B cell (primary cell): Measurements from ENCODE around the gene OR1M1. TPM values are rescaled to one million over a fixed set of nuclear protein-coding genes. Genes with fewer than 3 reads are reported as not detected.

Experiments
- ATAC-seq: fragments of 200-7000 bp; cut with Tn5 transposase; one replicate; pipeline ENCODE4 v1.10.0; 2021; ENCODE audit warnings: low read depth, mild to moderate bottlenecking, moderate number of reproducible peaks, moderate library complexity
- CTCF ChIA-PET: fragments of 350-600 bp; sonication (Branson Sonifier 250); formaldehyde crosslinking; loops from one replicate; lab custom pipeline; 2021; ENCODE audit warnings: antibody characterized with exemption, inconsistent platforms; lab: Charles Lee
- POLR2A ChIA-PET: fragments of 350-600 bp; sonication (Branson Sonifier 250); formaldehyde crosslinking; loops from one replicate; lab custom pipeline; 2021; ENCODE audit warnings: antibody characterized with exemption; lab: Charles Lee
- DNase-seq: peaks from one replicate; pipeline ENCODE4 v3.0.0; 2013
- H2AFZ ChIP-seq: 2 replicates; pipeline ENCODE4 v1.6.1; 2012; ENCODE audit warnings: mild to moderate bottlenecking, low read depth, low read length; ENCODE audit not compliant: insufficient read depth, poor library complexity, severe bottlenecking
- H3K27ac ChIP-seq, 2 donors: 1 replicate in 1 of 2; 2 replicates in 1 of 2; pipeline ENCODE4 v1.5.1; 2012 to 2013; ENCODE audit warnings: low read length in 2 of 2, mild to moderate bottlenecking in 2 of 2, moderate library complexity in 1 of 2
- H3K27me3 ChIP-seq, 4 experiments: fragments of 200-600 bp in 1 of 4; sonication (generic) in 1 of 4; replicated peaks in 1 of 4; 1 replicate in 2 of 4; 2 replicates in 2 of 4; pipeline versions ENCODE4 v1.6.1 to v1.7.0; 2013 to 2016; ENCODE audit warnings: low read length in 3 of 4, mild to moderate bottlenecking in 2 of 4, mixed read lengths in 1 of 4, moderate library complexity in 1 of 4; ENCODE audit not compliant: insufficient read depth in 4 of 4, control insufficient read depth in 3 of 4; ENCODE audit errors: control extremely low read depth in 1 of 4
- H3K36me3 ChIP-seq, 2 experiments: replicated peaks in 1 of 2; 1 replicate in 1 of 2; 2 replicates in 1 of 2; pipeline versions ENCODE4 v1.6.1 to v1.7.1; 2013; ENCODE audit warnings: low read length in 1 of 2; ENCODE audit not compliant: insufficient read depth in 2 of 2, control insufficient read depth in 1 of 2; ENCODE audit errors: control extremely low read depth in 1 of 2, extremely low read depth in 1 of 2
- H3K4me1 ChIP-seq, 2 donors: fragments of 200-600 bp in 1 of 2; sonication (generic) in 1 of 2; 1 replicate in 1 of 2; 2 replicates in 1 of 2; pipeline versions ENCODE4 v1.5.1 to v1.6.1; 2013 to 2017; ENCODE audit warnings: low read length in 2 of 2; ENCODE audit not compliant: control insufficient read depth in 2 of 2, insufficient read depth in 2 of 2
- H3K4me2 ChIP-seq: replicated peaks from 2 replicates; pipeline ENCODE3; 2012; ENCODE audit warnings: mild to moderate bottlenecking, low read depth, low read length; ENCODE audit not compliant: poor library complexity, severe bottlenecking
- H3K4me3 ChIP-seq, 5 experiments: fragments of 200-600 bp in 1 of 5; sonication (generic) in 1 of 5; 1 replicate in 3 of 5; 2 replicates in 2 of 5; pipeline versions ENCODE4 v1.5.1 to v1.7.0; 2011 to 2016; ENCODE audit warnings: low read length in 4 of 5, mild to moderate bottlenecking in 4 of 5, low read depth in 2 of 5, control low read depth in 1 of 5, moderate library complexity in 1 of 5; ENCODE audit not compliant: insufficient read depth in 1 of 5; ENCODE audit errors: control extremely low read depth in 1 of 5, extremely low read depth in 1 of 5
- H3K79me2 ChIP-seq: fragments of 200-600 bp; sonication (generic); one replicate; pipeline ENCODE4 v1.6.0; 2016; ENCODE audit warnings: low read length; ENCODE audit not compliant: control insufficient read depth, insufficient read depth
- H3K9ac ChIP-seq: fragments of 200-600 bp; sonication (generic); 2 replicates; pipeline ENCODE4 v1.6.1; 2017; ENCODE audit warnings: mild to moderate bottlenecking, low read length, moderate library complexity
- H3K9me3 ChIP-seq, 3 donors: one replicate each; pipeline versions ENCODE4 v1.6.1 to v1.7.1; 2013; ENCODE audit warnings: low read length in 2 of 3; ENCODE audit not compliant: control insufficient read depth in 2 of 3, insufficient read depth in 1 of 3; ENCODE audit errors: control extremely low read depth in 1 of 3
- H4K20me1 ChIP-seq: 2 replicates; pipeline ENCODE4 v1.6.0; 2012; ENCODE audit warnings: mild to moderate bottlenecking, low read length; ENCODE audit not compliant: insufficient read depth, control insufficient read depth, poor library complexity, severe bottlenecking
- H3K27ac Mint-ChIP-seq: one replicate; pipeline ENCODE4 v1.8.0; 2021; ENCODE audit warnings: mixed read lengths
- H3K27me3 Mint-ChIP-seq: one replicate; pipeline ENCODE4 v1.8.0; 2021; ENCODE audit warnings: mixed read lengths
- H3K4me1 Mint-ChIP-seq: one replicate; pipeline ENCODE4 v1.8.0; 2021; ENCODE audit warnings: mixed read lengths
- H3K4me3 Mint-ChIP-seq: one replicate; pipeline ENCODE4 v1.8.0; 2021; ENCODE audit warnings: mixed read lengths
- H3K9me3 Mint-ChIP-seq: one replicate; pipeline ENCODE4 v1.8.0; 2022; ENCODE audit warnings: mixed read lengths; ENCODE audit not compliant: insufficient read depth
- EZH2 ChIP-seq: IDR thresholded peaks from 2 replicates; pipeline ENCODE4 v1.6.1; 2012; ENCODE audit warnings: borderline replicate concordance, low read depth, mild to moderate bottlenecking, moderate library complexity, low read length; ENCODE audit not compliant: insufficient read depth, poor library complexity, severe bottlenecking
- WGBS: methylation state at CpG from one replicate; pipeline ENCODE4 v1.1.5; 2013; ENCODE audit warnings: missing lambda C conversion rate; ENCODE audit not compliant: insufficient coverage; 5-methylcytosine and 5-hydroxymethylcytosine counted together
- intact Hi-C: fragments of 100-400 bp; cut with micrococcal nuclease; formaldehyde crosslinking; loops from one replicate; pipeline ENCODE4 v1.10.0; 2022
- polyA plus RNA-seq: library from polyadenylated mRNA; depleted of rRNA; stranded (reverse); fragments of >200 nt; gene quantifications from 2 replicates; pipeline ENCODE4 v1.2.3, GENCODE V29; 2012
- total RNA-seq, 2 donors: library from RNA; stranded (reverse); fragments of 120-200 nt in 1 of 2; gene quantifications; 1 replicate in 1 of 2; 2 replicates in 1 of 2; pipeline versions ENCODE4 v1.2.3 to v1.2.4, GENCODE V29; 2013 to 2022
- TF ChIP-seq, protein P1 (sequence below): fragments of 200-600 bp; IDR thresholded peaks from one replicate; pipeline ENCODE4 v1.8.0; 2022; ENCODE audit warnings: antibody characterized with exemption, mild to moderate bottlenecking

The OR1M1 gene
- total and polyA plus RNA-seq, 2 donors (not counting 1 experiment from before 2014, with no cell fraction given) = not detected

DNA sequence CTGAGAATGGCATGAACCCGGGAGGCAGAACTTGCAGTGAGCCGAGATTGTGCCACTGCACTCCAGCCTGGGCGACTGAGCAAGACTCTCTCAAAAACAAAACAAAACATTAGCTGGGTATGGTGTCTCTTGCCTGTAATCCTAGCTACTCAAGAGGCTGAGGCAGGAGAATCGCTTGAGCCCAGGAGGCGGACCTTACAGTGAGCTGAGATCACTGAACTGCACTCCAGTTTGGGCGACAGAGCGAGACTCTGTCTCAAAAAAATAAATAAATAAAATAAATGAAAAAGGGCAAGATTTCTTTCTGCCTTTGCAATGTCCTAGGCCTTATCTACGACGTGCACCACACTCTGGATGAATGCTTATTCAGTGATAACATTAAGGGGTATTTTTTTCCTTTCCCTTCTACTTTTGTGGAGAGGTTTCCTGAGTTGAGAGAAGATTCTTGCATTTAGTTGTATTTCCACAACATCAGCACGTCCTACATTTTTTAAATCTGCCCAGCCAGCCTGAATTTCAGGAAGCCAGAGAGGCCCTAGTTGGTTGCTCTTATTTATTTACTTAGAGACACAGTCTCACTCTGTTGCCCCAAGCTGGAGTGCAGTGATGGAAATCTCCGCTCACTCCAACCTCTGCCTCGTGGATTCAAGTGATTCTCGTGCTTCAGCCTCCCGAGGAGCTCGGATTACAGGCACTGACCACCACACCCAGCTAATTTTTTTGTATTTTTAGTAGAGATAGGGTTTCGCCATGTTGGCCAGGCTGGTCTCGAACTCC, 26.1 kb upstream of the OR1M1 start:
- H3K9me3 Mint-ChIP-seq = no peaks in the 10 kb centered on the region
- no peaks in the 10 kb centered on the region for H3K4me1 Mint-ChIP-seq
- H3K79me2 ChIP-seq = no peaks in the 10 kb centered on the region
- CTCF ChIA-PET = no interaction called here
- no peaks in the 10 kb centered on the region for H3K4me1 ChIP-seq
- WGBS = 92% methylated on average over 6 of the region's 17 CpGs
- no peak overlapping the region for H3K27ac Mint-ChIP-seq
- no peak overlapping the region for H3K9ac ChIP-seq
- H3K27ac ChIP-seq = no peak overlapping the region
- TF ChIP-seq, protein P1, sequence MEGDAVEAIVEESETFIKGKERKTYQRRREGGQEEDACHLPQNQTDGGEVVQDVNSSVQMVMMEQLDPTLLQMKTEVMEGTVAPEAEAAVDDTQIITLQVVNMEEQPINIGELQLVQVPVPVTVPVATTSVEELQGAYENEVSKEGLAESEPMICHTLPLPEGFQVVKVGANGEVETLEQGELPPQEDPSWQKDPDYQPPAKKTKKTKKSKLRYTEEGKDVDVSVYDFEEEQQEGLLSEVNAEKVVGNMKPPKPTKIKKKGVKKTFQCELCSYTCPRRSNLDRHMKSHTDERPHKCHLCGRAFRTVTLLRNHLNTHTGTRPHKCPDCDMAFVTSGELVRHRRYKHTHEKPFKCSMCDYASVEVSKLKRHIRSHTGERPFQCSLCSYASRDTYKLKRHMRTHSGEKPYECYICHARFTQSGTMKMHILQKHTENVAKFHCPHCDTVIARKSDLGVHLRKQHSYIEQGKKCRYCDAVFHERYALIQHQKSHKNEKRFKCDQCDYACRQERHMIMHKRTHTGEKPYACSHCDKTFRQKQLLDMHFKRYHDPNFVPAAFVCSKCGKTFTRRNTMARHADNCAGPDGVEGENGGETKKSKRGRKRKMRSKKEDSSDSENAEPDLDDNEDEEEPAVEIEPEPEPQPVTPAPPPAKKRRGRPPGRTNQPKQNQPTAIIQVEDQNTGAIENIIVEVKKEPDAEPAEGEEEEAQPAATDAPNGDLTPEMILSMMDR = no peak
- no peak for TF ChIP-seq EZH2
- intact Hi-C loops = no loop called here
- no peak for ATAC-seq
- H3K4me3 ChIP-seq = no peak overlapping the region
- no peak overlapping the region for H2AFZ ChIP-seq
- H3K4me2 ChIP-seq = no peak overlapping the region
- H3K36me3 ChIP-seq = no peaks in the 10 kb centered on the region
- no peak overlapping the region for H3K4me3 Mint-ChIP-seq
- no peak for DNase-seq
- peaks cover 0 to 8% (median 0%) of the 10 kb centered on the region in 3 donors for H3K9me3 ChIP-seq
- POLR2A ChIA-PET = no interaction called here
- no peaks in the 10 kb centered on the region for H3K27me3 ChIP-seq
- H4K20me1 ChIP-seq = no peaks in the 10 kb centered on the region
- H3K27me3 Mint-ChIP-seq = no peaks in the 10 kb centered on the region

DNA sequence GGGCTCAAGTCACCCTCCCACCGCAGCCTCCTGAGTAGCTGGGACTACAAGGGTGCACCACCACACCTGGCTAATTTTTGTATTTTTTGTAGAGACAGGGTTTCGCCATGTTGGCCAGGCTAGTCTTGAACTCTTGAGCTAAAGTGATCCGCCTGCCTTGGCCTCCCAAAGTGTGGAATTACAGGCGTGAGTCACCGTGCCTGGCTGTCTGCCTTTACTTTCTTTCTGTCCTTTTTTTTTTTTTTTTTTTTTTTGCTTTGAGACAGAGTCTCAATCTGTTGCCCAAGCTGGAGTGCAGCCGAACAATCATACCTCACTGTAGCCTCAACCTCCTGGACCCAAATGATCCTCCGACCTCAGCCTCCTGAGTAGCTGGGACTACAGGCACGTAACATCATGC, 25.0 kb upstream of the OR1M1 start:
- 94% methylated on average over 3 of the region's 8 CpGs for WGBS
- peaks cover 0 to 4% (median 0%) of the 10 kb centered on the region in 3 donors for H3K9me3 ChIP-seq
- Mint-ChIP-seq H3K27ac (no peak overlapping the region), H3K27me3 (no peaks in the 10 kb centered on the region), H3K4me3 (no peak overlapping the region), H3K4me1 (no peaks in the 10 kb centered on the region), H3K9me3 (no peaks in the 10 kb centered on the region)
- H3K4me1 ChIP-seq = no peaks in the 10 kb centered on the region
- H3K4me3 ChIP-seq = no peak overlapping the region
- TF ChIP-seq, protein P1 = no peak
- TF ChIP-seq EZH2 = no peak
- H4K20me1 ChIP-seq = no peaks in the 10 kb centered on the region
- ATAC-seq = no peak
- H3K79me2 ChIP-seq = no peaks in the 10 kb centered on the region
- no peak for DNase-seq
- no peaks in the 10 kb centered on the region for H3K27me3 ChIP-seq
- H3K4me2 ChIP-seq = no peak overlapping the region
- no peak overlapping the region for H3K9ac ChIP-seq
- no peak overlapping the region for H2AFZ ChIP-seq
- no peak overlapping the region for H3K27ac ChIP-seq
- CTCF ChIA-PET = no interaction called here
- no peaks in the 10 kb centered on the region for H3K36me3 ChIP-seq
- intact Hi-C loops = no loop called here
- POLR2A ChIA-PET = interaction anchor here (0.7 kb wide), 1 partner anchor 336 kb away, joined by 3 read pairs; no protein-coding TSS in a partner anchor
